Sciatic nerve (tissue), 2 donors: ENCODE data around the gene GRID1. TPM values are rescaled to one million over a fixed set of nuclear protein-coding genes. Genes with fewer than 3 reads are reported as not detected.
"Not testable (repeated sequence)": the region's sequence is repeated elsewhere in the genome, so short reads cannot be mapped to it uniquely, and the experiment has no call there.

ENCODE experiments used
- ATAC-seq: fragments of 200-7000 bp; cut with Tn5 transposase; one replicate; pipeline ENCODE4 v1.9.1; 2020; ENCODE audit warnings: mild to moderate bottlenecking, moderate library complexity
- DNase-seq: peaks from one replicate; pipeline ENCODE4 v3.0.0-alpha.2; 2020; ENCODE audit warnings: low spot score
- intact Hi-C: fragments of 100-400 bp; cut with DNase I; formaldehyde crosslinking; loops from one replicate; pipeline ENCODE4 v1.14.2; 2022
- total RNA-seq: library from RNA; stranded (reverse); fragmentation: NEBNext Ultra II Directional; extraction: Animal tissue kit (Norgen Biotek cat#: 25700); gene quantifications from one replicate; pipeline ENCODE4 v1.2.1, GENCODE V29; 2021
- donor health status: DM: no; HTN: no; CAD: no.
- donor health status: DM: no; HTN: no; CAD: no.

GRID1 gene
- total RNA-seq, 1 donor from 2014 or later: 15.4 TPM

DNA sequence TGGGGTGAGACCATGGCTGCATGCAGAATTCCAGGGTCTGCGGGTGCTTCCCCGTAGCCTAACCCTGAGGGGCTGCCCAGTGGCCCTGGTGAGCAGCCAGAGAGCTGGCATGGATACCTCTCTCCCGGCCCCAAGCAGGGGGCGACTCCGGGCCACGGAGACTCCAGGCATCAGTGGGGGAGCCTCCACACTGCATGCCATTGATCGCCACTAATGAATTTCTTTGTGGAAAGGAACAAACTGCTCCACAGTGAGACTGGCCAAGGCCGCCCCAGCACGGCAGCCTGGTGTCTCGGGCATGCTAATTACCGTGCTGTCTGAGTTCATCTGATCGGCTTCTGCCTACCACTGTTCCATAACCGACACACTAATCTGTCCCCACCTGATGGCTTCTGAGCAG lies 184.4 kb downstream of the GRID1 start:
- ATAC-seq: no peak
- intact Hi-C loops: no loop called here
- DNase-seq: no peak

DNA sequence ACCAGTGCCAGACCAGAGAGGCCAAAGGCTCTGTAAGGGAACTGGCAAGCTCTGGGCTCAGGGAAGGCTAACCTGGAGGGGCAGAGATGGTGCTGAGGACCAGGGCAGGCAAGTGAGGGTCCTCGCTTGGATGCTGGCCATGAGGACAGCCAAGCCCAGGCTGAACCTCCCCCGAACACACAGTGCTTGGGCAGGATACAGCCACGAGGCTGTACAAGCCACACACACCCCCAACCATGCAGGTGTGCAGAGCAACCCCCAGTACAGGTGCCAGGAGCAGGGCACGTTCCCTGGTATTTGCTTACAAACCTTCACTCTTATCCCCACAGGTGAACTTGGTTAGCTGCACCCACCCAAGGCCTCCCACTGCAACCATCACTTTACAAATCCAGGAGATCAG lies 185.7 kb downstream of the GRID1 start:
- intact Hi-C loops: no loop called here
- no peak for DNase-seq

DNA sequence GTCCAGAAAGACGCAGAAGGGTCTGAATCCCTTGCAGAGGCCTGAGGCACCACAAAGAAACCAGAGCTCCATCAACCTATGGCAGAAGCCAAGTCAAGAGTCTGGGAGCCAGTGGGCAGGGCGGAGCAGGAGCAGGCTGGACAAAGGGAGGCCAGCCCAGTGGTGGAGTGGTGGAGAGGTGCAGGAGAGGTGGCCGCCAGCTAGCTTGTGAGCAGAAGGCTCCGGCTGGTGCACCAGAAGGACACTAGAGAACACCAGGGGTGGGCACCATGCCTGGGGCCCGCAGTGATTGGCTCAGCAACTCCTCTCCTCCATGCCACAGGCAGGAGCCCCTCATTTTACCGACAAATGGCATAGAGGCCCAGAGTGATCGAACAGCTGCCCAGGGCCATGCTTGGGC lies 186.6 kb downstream of the GRID1 start:
- intact Hi-C loops: no loop called here
- no peak for DNase-seq
- ATAC-seq: no peak

More for the DNA sequence above, 185.7 kb downstream of the GRID1 start:
- no peak for ATAC-seq

DNA sequence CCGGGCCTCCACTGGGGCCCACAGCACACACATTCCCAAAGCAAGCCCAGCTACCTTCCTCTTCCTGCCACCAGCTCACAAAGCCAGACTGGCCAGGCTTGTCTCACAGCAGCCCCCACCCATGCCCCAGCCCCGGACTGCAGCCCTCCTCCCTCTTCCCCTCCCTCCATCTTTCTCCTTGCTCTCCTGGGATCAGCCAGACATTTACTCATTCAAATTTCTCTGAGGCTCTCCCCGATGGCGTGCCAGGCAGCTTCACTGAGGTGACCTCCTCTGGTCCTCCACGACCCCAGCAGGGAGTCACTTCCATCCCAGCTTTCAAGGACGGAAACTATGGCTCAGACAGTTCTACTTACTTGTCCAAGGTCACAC lies 187.5 kb downstream of the GRID1 start:
- DNase-seq: no peak
- no peak for ATAC-seq
- intact Hi-C loops: no loop called here

DNA sequence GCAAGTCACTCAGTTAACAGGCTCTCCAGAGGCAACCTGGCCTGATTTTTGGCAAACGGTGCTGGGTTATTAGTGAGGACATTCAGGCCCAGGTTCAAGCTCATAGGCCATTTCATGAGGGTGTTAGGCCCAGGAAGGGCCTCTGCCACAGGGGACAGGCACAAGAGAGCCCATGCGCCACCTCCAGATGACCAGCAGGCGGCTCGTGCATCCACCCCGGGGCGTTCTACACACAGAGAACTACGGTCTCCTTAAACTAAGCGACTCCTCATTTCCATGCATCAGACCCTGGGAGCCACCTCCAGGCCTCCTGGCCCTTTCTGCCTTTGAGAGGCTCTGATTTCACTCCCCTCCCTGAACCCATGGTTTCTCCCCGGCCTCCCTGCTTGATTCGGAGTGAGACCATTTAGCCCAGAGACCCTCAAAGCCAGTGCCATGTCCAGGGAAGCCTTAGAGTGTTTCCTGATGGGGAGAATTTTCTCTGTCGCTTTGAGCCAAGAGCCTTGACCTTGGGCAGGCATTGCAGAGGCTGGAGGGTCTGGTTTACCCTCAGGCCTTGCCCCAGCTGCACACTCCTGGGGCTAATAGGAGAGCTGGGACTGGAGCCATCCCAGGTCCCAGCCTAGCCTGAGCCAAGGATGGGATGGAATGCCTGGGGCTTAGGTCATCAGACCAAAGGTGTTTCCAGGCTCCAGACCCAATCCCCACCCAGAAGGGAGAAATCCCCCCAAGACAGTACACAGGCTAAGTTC lies 188.0 kb downstream of the GRID1 start:
- intact Hi-C loops: no loop called here
- peak; percentile 34 for ATAC-seq

DNA sequence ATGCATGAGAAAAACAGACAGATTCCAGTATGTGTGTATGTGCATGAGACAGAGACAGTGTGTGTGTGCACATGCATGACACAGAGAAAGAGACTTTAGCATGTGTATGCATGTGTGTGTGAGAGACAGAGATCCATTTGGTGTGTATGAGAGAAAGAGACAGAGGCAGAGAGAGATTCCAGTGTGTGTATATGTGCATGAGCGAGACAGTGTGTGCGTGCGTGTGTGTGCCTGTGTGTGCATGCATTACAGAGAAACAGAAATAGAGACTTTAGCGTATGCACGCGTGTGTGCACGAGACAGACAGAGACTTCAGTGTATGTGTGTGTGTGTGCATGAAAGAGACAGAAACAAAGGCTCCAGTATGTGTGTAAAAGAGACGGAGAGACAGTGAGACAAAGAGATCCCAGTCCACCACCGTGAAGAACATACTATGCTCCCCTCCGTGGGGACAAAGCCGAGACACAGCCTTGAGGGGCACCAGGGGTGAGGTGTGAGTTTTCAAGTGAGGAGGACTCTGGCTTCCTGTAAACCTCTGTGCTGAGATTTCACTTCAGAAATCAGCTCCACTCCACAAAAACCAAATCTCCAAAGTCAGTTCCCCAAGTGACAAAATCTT lies 188.9 kb downstream of the GRID1 start:
- DNase-seq: no peak
- ATAC-seq: no peak
- intact Hi-C loops: no loop called here

More for the DNA sequence above, 188.0 kb downstream of the GRID1 start:
- no peak for DNase-seq

DNA sequence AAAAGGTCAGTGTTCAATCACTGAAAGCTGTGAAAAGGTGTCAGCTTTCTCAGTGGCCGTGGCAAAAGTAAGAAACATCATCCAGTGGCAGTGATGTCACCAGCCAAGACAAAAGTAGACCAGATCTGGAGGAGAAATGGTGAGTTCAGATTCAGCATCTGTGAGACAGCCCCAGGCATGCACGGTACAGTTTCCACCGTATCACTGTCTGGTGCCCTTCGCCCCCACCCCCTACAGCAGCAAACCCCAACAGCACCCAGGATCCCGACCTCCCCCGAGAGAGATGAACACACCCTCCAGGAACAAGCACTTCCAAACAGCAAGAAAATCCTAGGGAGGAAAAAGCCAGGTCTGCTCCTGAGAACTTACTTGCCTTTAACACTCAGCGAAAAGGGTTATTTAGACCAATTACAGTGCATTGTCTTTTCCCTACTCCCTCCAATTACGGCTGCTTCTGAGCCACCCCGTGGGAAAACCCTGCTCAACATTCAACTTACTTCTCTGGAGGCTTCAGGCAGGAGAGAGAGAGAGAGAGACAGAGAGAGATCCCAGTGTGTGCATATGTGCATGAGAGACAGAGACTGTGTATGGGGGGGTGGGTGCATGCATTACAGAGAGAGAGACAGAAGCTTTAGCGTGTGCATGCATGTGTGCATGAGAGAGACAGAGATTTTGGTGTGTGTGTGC lies 189.6 kb downstream of the GRID1 start:
- DNase-seq: no peak
- no peak for ATAC-seq
- intact Hi-C loops: no loop called here

DNA sequence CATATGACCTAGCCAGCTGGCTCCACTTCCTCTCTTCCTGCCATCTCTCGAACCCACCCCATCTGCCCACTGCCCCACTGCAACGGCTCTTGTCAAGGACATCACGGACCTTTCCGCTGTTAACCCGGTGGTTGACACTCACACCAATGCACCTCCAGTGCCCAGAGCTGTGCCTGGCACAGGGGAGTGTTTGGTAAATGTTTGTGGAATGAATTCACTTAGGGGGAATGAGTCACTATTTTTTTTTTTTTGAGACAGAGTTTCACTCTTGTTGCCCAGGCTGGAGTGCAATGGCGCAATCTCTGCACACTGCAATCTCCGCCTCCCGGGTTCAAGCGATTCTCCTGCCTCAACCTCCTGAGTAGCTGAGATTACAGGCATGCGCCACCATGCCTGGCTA lies 191.1 kb downstream of the GRID1 start:
- DNase-seq, ATAC-seq: not testable (repeated sequence)
- intact Hi-C loops: loop anchor here (2.0 kb wide), 1 partner anchor 63 kb away; no protein-coding TSS in a partner anchor

DNA sequence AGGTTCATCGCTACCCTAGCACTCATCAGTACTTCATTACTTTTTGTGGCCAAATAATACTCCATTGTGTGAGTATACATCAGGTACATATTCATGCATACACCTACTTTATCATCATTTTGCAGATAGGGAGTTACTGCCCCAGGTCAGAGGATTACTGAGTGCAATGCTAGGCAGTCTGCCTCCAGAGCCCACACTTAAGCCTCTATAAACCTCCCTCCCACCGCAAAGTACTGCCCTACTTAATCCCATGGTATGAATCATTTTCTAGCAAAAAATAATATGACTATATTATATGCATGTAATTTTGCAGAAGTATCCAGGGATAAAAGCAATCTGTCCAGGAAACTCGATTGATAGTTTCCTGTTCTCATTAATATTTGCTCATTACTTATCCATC lies 194.3 kb downstream of the GRID1 start:
- no peak for ATAC-seq
- DNase-seq: no peak
- intact Hi-C loops: no loop called here

DNA sequence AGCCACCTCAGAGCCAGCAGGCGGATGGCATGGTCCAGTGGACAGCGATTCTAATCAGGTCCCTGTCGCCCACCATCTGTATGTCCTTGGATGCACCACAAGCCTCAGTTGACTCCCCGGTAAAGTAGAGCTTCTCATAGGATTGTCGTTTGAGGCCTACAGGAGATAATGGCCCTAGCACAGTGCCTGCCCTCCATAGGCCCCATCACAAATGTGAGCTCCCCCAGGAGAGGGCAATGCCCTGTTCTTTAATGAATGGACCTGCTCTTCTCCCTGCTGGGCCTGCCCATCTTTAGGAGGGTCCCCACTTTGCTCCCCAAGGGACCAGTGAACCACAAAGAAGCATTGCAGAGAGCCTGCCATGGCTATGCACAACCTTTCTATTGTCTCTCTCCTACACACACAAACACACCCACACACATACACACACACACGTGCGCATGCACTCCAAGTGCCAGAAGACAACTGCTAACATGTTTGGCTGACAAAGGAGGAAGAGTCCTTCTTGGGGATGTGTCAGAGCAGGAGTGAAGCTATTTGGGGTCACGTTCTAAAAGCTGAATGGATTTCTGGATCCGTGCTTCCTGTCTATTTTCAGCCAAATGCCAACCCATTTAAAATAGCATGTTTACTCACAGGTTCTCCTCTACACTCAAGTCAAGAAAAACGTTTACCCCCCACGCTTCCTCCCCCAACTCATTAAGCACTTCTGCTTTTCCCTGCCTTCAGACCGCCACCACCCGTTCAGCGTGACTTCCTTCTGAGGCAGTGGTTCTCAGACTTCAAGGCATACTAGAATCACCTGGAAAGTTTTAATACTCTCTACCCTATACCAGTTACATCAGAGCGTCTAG lies 196.1 kb downstream of the GRID1 start:
- intact Hi-C loops: no loop called here
- ATAC-seq (no peak), DNase-seq (peak; percentile 25)

DNA sequence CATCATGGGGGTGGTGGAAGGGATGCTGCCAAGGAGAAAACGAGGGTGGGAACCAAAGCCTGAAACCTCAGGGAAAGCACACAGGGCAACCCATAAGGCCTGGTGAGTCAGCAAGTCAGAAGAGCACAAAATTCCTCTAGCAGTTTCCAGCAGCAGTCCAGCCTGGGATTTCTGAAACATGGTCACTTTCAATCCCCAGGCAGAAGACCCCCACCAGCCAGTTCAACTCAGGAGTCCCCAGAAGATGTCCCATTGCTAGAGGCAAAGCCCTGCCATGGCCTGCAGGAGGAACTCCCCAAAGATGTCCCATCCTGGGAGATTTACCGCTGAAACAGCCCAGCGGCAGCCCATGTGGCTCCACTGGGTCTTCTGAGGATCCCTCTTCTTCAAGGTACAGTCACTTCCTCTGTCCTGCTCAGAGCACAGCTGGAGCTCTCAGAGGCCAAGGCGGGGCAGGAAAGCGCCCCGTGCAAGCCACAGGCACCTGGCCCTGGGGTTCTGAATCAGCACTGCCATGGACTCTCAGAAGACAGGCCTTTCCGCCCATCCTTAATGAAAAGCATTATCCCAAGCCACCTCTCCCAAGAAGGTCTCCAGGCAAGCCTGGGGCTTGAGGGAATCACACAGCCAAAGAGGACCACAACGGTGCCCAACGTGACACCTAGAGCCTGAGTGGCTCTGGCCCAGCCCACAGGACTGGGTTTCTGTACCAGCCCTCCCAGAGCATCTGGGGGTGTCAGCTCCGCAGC lies 196.9 kb downstream of the GRID1 start:
- intact Hi-C loops: no loop called here
- ATAC-seq: no peak
- peak; percentile 30 for DNase-seq

DNA sequence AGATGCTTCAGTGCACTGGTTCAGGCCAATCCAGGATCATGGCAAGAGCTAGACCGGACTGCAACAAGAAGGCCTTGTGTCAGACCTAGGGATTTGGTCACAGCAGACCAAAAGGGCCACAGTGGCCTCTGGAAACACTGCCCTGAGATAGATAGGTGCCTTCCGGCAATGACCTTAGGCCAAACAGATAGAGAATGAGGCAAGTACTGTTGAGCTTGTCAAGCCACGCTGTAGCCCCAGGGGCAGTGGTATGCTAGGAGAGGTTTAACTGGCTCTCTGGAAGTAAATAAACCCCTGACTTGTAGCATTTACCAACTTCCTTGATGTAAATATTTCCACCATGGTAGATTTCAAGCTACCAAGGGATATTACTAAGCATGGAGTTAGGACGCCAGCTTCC lies 197.5 kb downstream of the GRID1 start:
- intact Hi-C loops: no loop called here
- DNase-seq: no peak

DNA sequence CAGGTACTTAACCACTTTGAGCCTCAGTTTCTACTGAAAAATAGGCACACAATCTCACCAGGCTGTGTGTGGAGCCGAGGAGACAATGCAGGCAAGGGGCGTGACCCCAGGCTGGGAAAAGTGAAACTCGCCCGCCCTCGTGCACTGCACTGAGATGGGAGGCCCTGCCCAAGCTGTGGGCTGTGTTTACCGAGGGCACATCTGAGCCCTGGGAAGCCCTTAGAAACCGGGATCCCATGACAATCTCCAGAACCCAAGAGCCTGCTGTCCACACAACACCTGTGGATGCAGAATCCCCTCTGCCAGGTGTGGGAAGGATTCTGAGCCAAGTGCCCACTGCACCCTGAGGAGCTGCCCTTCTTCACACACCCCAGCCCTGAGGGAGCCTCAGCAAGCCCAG lies 198.3 kb downstream of the GRID1 start:
- DNase-seq: peak; percentile 44
- ATAC-seq: peak; percentile 21
- intact Hi-C loops: no loop called here

More for the DNA sequence above, 197.5 kb downstream of the GRID1 start:
- ATAC-seq: no peak

DNA sequence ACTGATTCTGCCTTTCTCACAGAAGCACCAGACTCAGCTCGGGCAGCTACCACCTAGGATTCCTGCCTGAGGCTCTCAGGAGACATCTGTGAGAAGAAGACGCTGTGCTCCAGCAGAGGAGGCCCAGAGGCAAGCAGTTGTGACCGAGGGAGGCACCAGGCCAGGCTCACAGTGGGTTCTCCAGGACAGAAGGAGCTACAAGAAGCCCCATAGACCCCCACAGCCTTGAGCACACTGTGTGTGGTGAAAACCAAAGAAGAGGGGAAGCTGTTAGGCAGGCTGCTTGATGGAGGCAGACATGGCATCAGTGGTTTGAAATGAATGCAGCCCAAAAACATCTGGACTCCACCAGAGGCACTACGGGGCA lies 198.8 kb downstream of the GRID1 start:
- no peak for DNase-seq
- ATAC-seq: no peak
- intact Hi-C loops: no loop called here

DNA sequence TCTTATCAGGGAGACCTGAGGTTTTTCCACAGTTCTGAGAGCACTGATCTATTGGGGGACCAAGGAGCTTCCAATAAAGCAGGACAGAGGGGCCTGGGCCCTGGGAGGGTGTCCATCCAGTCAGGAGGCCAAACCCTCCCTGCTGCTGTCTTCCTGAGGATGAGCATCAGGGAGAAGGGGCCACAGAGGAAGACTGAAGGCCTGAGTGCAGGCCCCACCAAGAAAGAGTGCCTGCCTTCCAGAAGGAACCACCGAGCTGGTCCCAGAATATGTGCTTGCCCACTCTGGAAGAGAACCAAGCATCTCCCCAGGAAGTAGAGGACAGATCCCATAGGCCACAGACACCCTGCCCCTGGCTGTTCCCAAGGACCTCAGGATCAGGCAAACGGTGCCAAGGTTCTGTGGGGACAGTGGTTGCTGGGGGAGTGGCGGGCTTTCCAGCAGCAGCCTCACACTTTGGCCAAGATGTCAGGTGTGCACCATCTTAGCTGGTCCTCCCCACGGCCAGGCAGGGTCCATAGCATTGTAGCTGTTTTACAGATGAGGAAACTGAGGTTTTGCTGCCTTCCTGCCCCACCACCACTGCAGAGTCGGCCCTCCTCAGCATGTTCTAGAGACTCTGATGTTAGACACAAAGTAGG lies 199.4 kb downstream of the GRID1 start:
- no peak for ATAC-seq
- intact Hi-C loops: no loop called here
- DNase-seq: peak; percentile 25

DNA sequence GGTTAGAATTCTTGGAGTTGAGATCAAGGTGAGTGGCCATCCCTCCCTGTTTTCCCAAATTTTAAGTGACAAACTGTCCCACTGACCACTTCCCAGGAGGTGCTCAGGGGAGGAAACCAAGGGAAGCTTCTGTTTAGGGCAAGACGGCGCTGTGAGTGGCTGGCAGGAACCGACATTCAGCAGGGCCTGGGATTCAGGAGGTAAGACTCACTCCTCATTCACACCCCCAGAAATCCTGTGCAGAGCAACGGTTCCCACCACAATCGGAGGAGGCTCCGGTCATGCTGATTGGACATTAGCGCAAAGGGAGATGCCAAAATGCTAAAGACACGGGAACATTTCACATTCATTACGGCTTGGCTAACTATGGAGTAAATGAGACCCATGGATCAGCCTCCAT lies 200.9 kb downstream of the GRID1 start:
- ATAC-seq: no peak
- intact Hi-C loops: no loop called here
- DNase-seq: peak; percentile 8

DNA sequence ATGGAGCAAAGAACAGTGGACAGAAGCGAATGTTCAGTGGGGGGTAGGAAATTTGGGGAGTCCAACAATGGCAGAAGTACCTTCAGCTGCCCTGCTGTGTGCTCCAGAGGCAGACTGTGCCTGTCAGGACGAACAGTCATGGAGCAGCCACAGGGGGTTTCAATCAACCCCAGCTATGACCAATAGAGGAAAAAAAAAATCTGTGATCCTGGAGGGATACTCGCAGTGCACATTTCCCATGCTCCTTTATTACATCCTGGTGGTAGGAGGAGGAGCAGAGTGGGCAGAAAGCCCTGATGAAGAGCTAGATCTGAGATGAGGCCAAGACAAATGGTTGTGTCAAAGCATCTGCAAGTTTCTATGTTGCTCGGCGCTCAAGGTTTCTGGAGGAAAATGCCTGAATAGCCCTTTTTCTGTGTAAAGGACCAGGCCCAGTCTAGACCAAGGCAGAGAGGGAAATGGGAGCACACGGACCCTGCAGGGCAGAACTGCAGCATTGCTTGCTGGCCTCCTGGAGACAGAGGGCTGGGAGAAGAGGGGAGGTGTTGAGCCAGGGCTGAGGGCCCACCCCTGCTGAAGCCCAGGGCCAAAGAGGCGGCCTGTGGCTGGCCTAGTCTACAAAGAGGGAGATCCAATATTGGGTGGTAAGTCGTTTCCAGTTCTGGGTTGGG lies 201.5 kb downstream of the GRID1 start:
- intact Hi-C loops: no loop called here
- ATAC-seq: no peak
- peak; percentile 15 for DNase-seq
